ENCODE data around the gene RAB8B. TPM values are rescaled to one million over a fixed set of nuclear protein-coding genes. Genes with fewer than 3 reads are reported as not detected.

The RAB8B gene
- polyA plus RNA-seq, 1 donor from 2014 or later: 87.1 TPM

DNA sequence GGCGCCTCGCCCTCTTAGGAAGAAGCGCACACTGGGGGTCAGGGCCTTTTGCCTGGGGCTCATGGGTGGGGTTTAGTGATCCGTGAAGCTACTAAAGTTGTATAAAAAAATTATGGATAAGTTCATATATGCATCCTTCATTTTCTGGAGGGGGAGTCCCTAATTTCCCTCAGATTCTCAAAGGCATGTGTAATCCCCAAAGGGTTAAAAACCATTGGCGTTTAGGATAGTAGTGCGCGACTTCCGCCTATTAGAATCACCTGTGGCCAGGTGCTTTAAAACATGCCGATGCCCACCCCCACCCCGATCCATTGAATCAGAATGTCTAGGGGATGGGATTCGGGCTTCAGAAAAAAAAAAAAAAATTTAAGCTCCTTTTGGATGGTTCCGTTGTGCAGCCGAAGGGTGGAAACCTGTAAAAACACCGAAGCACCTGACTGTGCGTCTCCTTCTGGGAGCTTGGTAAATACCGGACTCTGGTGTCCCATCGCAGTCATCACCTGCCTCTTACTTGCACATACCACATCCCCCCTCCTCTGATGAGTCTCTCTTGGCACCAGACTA, 88.6 kb downstream of the RAB8B start:
- TF ChIP-seq RAD21 (conservative IDR thresholded peaks at IDR 0.05) (peak; percentile 15), REST (IDR thresholded peaks at IDR 0.05; ENCODE audit: borderline replicate concordance) (no peak), MXI1 (conservative IDR thresholded peaks at IDR 0.05; ENCODE audit: poor library complexity, severe bottlenecking) (peak; percentile 19)
- H4K20me1 ChIP-seq (ENCODE audit: insufficient read depth): no peaks in the 10 kb centered on the region
- H3F3A ChIP-seq (ENCODE audit: insufficient read depth, low read length, poor library complexity, severe bottlenecking): peaks cover 8% of the 10 kb centered on the region
- H3K79me2 ChIP-seq (replicated peaks; ENCODE audit: insufficient read depth, low read length): no peaks in the 10 kb centered on the region
- no peaks in the 10 kb centered on the region for H3K9me2 ChIP-seq (ENCODE audit: insufficient read depth, low read length)
- H3K4me2 ChIP-seq (ENCODE audit: low read length): peak overlapping the region; percentile 28
- H2AFZ ChIP-seq (ENCODE audit: low read depth, low read length): peak overlapping the region; percentile 93
- H3K4me3 ChIP-seq (ENCODE audit: low read length): peak overlapping the region; percentile 90
- H3K27ac ChIP-seq (ENCODE audit: low read length): no peak overlapping the region
- H3K36me3 ChIP-seq (ENCODE audit: insufficient read depth, low read length): no peaks in the 10 kb centered on the region
- H3K9me3 ChIP-seq (ENCODE audit: low read length): no peaks in the 10 kb centered on the region
- H3K9ac ChIP-seq (ENCODE audit: low read length): peak overlapping the region; percentile 78
- no peaks in the 10 kb centered on the region for H3K27me3 ChIP-seq (ENCODE audit: insufficient read depth, low read depth, low read length)

DNA sequence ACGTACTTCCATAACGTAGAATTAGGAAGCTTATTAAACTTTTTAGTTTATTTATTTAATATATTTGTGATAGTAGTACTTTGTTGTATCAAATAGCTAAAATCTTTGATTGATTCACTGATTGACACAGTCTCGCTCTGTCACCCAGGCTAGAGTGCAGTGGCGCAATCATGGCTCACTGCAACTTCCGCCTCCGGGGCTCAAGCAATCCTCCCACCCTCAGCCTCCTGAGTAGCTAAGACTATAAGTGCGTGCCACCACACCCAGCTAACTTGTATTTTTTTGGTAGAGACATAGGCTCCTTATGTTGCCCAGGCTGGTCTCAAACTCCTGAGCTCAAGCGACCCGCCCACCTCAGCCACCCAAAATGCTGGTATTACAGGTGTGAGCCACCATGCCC, 93.7 kb downstream of the RAB8B start:
- Histone ChIP-seq H3K36me3 (ENCODE audit: insufficient read depth, low read length) (no peaks in the 10 kb centered on the region), H3K79me2 (replicated peaks; ENCODE audit: insufficient read depth, low read length) (no peaks in the 10 kb centered on the region), H4K20me1 (ENCODE audit: insufficient read depth) (no peaks in the 10 kb centered on the region), H2AFZ (ENCODE audit: low read depth, low read length) (no peak overlapping the region), H3K27me3 (ENCODE audit: insufficient read depth, low read depth, low read length) (no peaks in the 10 kb centered on the region), H3F3A (ENCODE audit: insufficient read depth, low read length, poor library complexity, severe bottlenecking) (no peaks in the 10 kb centered on the region), H3K4me2 (ENCODE audit: low read length) (no peak overlapping the region), H3K9me2 (ENCODE audit: insufficient read depth, low read length) (no peaks in the 10 kb centered on the region), H3K4me3 (ENCODE audit: low read length) (no peak overlapping the region), H3K27ac (ENCODE audit: low read length) (no peak overlapping the region), H3K9me3 (ENCODE audit: low read length) (no peaks in the 10 kb centered on the region), H3K9ac (ENCODE audit: low read length) (no peak overlapping the region)
- TF ChIP-seq REST (IDR thresholded peaks at IDR 0.05; ENCODE audit: borderline replicate concordance): no peak
- TF ChIP-seq MXI1 (conservative IDR thresholded peaks at IDR 0.05; ENCODE audit: poor library complexity, severe bottlenecking): no peak
- TF ChIP-seq EP300 (conservative IDR thresholded peaks at IDR 0.05; ENCODE audit: poor library complexity, severe bottlenecking): no peak
- TF ChIP-seq, protein P1, sequence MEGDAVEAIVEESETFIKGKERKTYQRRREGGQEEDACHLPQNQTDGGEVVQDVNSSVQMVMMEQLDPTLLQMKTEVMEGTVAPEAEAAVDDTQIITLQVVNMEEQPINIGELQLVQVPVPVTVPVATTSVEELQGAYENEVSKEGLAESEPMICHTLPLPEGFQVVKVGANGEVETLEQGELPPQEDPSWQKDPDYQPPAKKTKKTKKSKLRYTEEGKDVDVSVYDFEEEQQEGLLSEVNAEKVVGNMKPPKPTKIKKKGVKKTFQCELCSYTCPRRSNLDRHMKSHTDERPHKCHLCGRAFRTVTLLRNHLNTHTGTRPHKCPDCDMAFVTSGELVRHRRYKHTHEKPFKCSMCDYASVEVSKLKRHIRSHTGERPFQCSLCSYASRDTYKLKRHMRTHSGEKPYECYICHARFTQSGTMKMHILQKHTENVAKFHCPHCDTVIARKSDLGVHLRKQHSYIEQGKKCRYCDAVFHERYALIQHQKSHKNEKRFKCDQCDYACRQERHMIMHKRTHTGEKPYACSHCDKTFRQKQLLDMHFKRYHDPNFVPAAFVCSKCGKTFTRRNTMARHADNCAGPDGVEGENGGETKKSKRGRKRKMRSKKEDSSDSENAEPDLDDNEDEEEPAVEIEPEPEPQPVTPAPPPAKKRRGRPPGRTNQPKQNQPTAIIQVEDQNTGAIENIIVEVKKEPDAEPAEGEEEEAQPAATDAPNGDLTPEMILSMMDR (IDR thresholded peaks at IDR 0.05; ENCODE audit: poor library complexity, severe bottlenecking): no peak
- TF ChIP-seq EZH2 (IDR thresholded peaks at IDR 0.05; ENCODE audit: borderline replicate concordance, insufficient read depth, low read length, poor library complexity, severe bottlenecking): no peak
- TF ChIP-seq POLR2AphosphoS5 (IDR thresholded peaks at IDR 0.05): no peak
- TF ChIP-seq RAD21 (conservative IDR thresholded peaks at IDR 0.05): no peak
- TF ChIP-seq SMC3 (conservative IDR thresholded peaks at IDR 0.05; ENCODE audit: poor library complexity): no peak
- no peak for TF ChIP-seq TAF1 (IDR thresholded peaks at IDR 0.05; ENCODE audit: low read depth)

Data from neural cell (in vitro differentiated cells).